SK-N-SH treated with all-trans-retinoic acid at 6 μM for 48 hours (cell line): Measurements from ENCODE around the gene ZBTB7C.

Experiments
- ARNTL ChIP-seq: fragments of 450-650 bp; formaldehyde crosslinking; IDR thresholded peaks from 2 replicates; pipeline ENCODE4 v1.5.0; 2020; ENCODE audit warnings: low read depth, mild to moderate bottlenecking, moderate library complexity, borderline replicate concordance
- GLIS3 ChIP-seq: fragments of 250-450 bp; sonication (Bioruptor Pico); IDR thresholded peaks from 2 replicates; pipeline ENCODE4 v1.5.0; 2020; ENCODE audit warnings: mild to moderate bottlenecking, moderate library complexity
- ISL1 ChIP-seq: fragments of 250-450 bp; sonication (Bioruptor Pico); IDR thresholded peaks from 2 replicates; pipeline ENCODE4 v2.1.2; 2022; ENCODE audit warnings: mild to moderate bottlenecking, moderate library complexity
- RARB ChIP-seq: fragments of 250-450 bp; sonication (Bioruptor Pico); IDR thresholded peaks from 2 replicates; pipeline ENCODE4 v1.8.0; 2021; ENCODE audit warnings: mild to moderate bottlenecking, moderate library complexity
- SNAI2 ChIP-seq: fragments of 250-450 bp; sonication (Bioruptor Pico); IDR thresholded peaks from 2 replicates; pipeline ENCODE4 v1.5.0; 2020; ENCODE audit warnings: mild to moderate bottlenecking, moderate library complexity
- TCF4 ChIP-seq: fragments of 250-450 bp; sonication (Bioruptor Pico); IDR thresholded peaks from 2 replicates; pipeline ENCODE4 v1.8.0; 2021; ENCODE audit warnings: mild to moderate bottlenecking, moderate library complexity, borderline replicate concordance
- ZNF565 ChIP-seq: fragments of 450-650 bp; formaldehyde crosslinking; conservative IDR thresholded peaks from 2 replicates; pipeline ENCODE4 v1.5.0; 2020; ENCODE audit warnings: low read depth, mild to moderate bottlenecking, moderate library complexity
- ZNF70 ChIP-seq: fragments of 450-650 bp; formaldehyde crosslinking; IDR thresholded peaks from 2 replicates; pipeline ENCODE4 v1.5.0; 2020; ENCODE audit warnings: mild to moderate bottlenecking, moderate library complexity
- TF ChIP-seq, protein P1 (sequence below): fragments of 250-450 bp; sonication (Bioruptor Pico); IDR thresholded peaks from 2 replicates; pipeline ENCODE4 v1.8.0; 2020; ENCODE audit warnings: mild to moderate bottlenecking, moderate library complexity, borderline replicate concordance

DNA sequence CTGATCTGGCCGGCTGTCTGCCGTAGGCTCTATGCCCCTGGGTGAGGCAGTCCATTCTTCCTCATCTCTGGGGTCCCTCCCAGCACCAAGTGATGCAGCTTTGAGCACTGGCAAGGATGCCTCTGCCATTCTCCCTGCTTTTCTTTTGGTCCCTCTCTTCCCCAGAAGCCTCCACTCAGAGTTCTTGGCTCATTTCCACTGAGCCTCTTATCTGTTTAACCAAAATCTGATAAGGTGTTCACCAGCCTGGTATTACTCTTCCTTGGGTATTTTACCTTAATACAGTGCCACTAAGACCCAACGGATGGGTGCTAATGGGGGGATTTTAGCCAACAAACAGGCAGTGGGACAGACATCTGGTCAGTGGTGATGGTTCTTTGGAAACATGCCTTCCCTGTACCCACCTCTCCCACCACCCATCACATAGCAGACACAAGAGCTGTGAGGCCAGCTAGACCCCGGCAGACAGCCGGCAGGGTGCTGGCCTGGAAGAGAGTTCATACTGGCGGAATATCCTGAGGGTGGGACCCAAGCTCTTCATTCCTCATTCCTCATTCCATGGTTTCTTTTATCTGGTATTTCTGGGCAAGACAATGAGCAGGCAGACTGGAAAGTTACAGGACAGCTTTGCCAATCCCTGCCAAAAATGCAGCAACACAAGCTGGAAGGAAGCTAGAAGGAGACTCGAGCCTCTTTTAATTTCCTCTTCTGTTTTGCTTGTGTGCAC lies 34.6 kb downstream of the ZBTB7C start:
- no peak for TF ChIP-seq GLIS3 (CRISPR knock-in tag)
- no peak for TF ChIP-seq ZNF565 (CRISPR knock-in tag)
- TF ChIP-seq RARB: no peak
- TF ChIP-seq, protein P1, sequence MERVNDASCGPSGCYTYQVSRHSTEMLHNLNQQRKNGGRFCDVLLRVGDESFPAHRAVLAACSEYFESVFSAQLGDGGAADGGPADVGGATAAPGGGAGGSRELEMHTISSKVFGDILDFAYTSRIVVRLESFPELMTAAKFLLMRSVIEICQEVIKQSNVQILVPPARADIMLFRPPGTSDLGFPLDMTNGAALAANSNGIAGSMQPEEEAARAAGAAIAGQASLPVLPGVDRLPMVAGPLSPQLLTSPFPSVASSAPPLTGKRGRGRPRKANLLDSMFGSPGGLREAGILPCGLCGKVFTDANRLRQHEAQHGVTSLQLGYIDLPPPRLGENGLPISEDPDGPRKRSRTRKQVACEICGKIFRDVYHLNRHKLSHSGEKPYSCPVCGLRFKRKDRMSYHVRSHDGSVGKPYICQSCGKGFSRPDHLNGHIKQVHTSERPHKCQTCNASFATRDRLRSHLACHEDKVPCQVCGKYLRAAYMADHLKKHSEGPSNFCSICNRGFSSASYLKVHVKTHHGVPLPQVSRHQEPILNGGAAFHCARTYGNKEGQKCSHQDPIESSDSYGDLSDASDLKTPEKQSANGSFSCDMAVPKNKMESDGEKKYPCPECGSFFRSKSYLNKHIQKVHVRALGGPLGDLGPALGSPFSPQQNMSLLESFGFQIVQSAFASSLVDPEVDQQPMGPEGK (CRISPR knock-in tag): no peak
- no peak for TF ChIP-seq TCF4
- no peak for TF ChIP-seq ISL1 (CRISPR knock-in tag)
- TF ChIP-seq ZNF70 (CRISPR knock-in tag): no peak
- TF ChIP-seq SNAI2: no peak
- TF ChIP-seq ARNTL: no peak
